Transverse colon (tissue), 4 donors: ENCODE data around the gene PC. TPM values are rescaled to one million over a fixed set of nuclear protein-coding genes. Genes with fewer than 3 reads are reported as not detected.

ENCODE experiments used
- DNase-seq: peaks from one replicate; pipeline ENCODE4 v3.0.0-alpha.2; 2019
- H3K27ac ChIP-seq, 4 donors: fragments of 200-600 bp; sonication (generic); 2 replicates each; pipeline ENCODE4 v1.5.1; 2016 to 2018; ENCODE audit warnings: inconsistent platforms in 4 of 4
- H3K27me3 ChIP-seq: fragments of 200-600 bp; sonication (generic); 2 replicates; pipeline ENCODE4 v1.5.1; 2017; ENCODE audit warnings: inconsistent platforms
- H3K36me3 ChIP-seq, 4 donors: fragments of 200-600 bp; sonication (generic); 2 replicates each; pipeline ENCODE4 v1.5.1; 2017 to 2019; ENCODE audit warnings: inconsistent platforms in 4 of 4
- H3K4me1 ChIP-seq, 4 donors: fragments of 200-600 bp; sonication (generic); 2 replicates each; pipeline ENCODE4 v1.5.1; 2017 to 2020; ENCODE audit warnings: inconsistent platforms in 4 of 4
- H3K4me3 ChIP-seq, 4 donors: fragments of 200-600 bp; sonication (generic); 1 replicate in 1 of 4; 2 replicates in 3 of 4; pipeline versions ENCODE4 v1.5.1 to v1.6.1; 2017 to 2019; ENCODE audit warnings: inconsistent platforms in 4 of 4
- H3K9me3 ChIP-seq, 2 donors: fragments of 200-600 bp; sonication (generic); 2 replicates each; pipeline ENCODE4 v1.5.1; 2017 to 2019; ENCODE audit warnings: inconsistent platforms in 2 of 2
- CTCF ChIP-seq, 5 experiments: fragments of 200-600 bp in 3 of 5; fragments of 450-650 bp in 2 of 5; sonication (generic) in 3 of 5; IDR thresholded peaks; 1 replicate in 2 of 5; 2 replicates in 3 of 5; pipeline ENCODE4 v1.5.1; 2016 to 2017; ENCODE audit warnings: antibody characterized with exemption in 5 of 5, inconsistent platforms in 3 of 5, mild to moderate bottlenecking in 2 of 5, moderate library complexity in 1 of 5
- EP300 ChIP-seq: sonication (generic); formaldehyde crosslinking; IDR thresholded peaks from one replicate; pipeline ENCODE4 v1.6.1; 2017; ENCODE audit warnings: antibody characterized with exemption, low read depth
- POLR2A ChIP-seq: fragments of 450-650 bp; IDR thresholded peaks from one replicate; pipeline ENCODE4 v1.6.1; 2016; ENCODE audit warnings: antibody characterized with exemption, mild to moderate bottlenecking, moderate library complexity
- POLR2AphosphoS5 ChIP-seq, 3 donors: sonication (generic); formaldehyde crosslinking; IDR thresholded peaks; one replicate each; pipeline ENCODE4 v1.6.1; 2016; ENCODE audit warnings: antibody characterized with exemption in 3 of 3
- WGBS, 2 donors: methylation state at CpG; one replicate each; pipeline ENCODE4 v1.1.5; 2018; ENCODE audit warnings: low coverage in 1 of 2; 5-methylcytosine and 5-hydroxymethylcytosine counted together
- in situ Hi-C, 4 donors: fragments of 200-750 bp; cut with MboI; loops; one replicate each; pipeline versions ENCODE4 v1.15.0 to v1.15.1; 2017; ENCODE audit warnings: low sequenced_read_pairs in 3 of 4, low pct_ligation_motif_present in 1 of 4, low pct_unique_long_range_greater_than_20kb in 1 of 4
- intact Hi-C: fragments of 100-400 bp; cut with DNase I; formaldehyde crosslinking; loops from one replicate; pipeline ENCODE4 v1.15.1; 2023; ENCODE audit warnings: low total_unique reads
- total RNA-seq, 4 donors: library from RNA; depleted of rRNA; stranded (reverse); fragments of >200 nt; gene quantifications; one replicate each; pipeline ENCODE4 v1.1.0, GENCODE V29; 2016

The PC gene
- total RNA-seq, 4 donors from 2014 or later: 14.9 to 246 (median 38.1) TPM

GRCh38 chr11:66924272-66924671, 33.9 kb downstream of the PC start:
- in situ Hi-C loops: no loop called here
- WGBS, 2 donors: 100% methylated on average over 1 of the region's 1 CpG

GRCh38 chr11:66922551-66922950, 35.6 kb downstream of the PC start:
- no peak for DNase-seq
- Histone ChIP-seq H3K27me3 (no peaks in the 10 kb centered on the region), H3K9me3 (no peaks in the 10 kb centered on the region), H3K4me1 (no peaks in the 10 kb centered on the region), H3K4me3 (no peak overlapping the region), H3K27ac (no peak overlapping the region), H3K36me3 (no peaks in the 10 kb centered on the region)
- intact Hi-C loops: no loop called here
- in situ Hi-C loops: no loop called here
- no peak for TF ChIP-seq POLR2AphosphoS5 (IDR thresholded peaks at IDR 0.05)
- TF ChIP-seq POLR2A: no peak
- no peak for TF ChIP-seq EP300
- no peak for TF ChIP-seq CTCF (IDR thresholded peaks at IDR 0.05)

More at GRCh38 chr11:66924272-66924671, 33.9 kb downstream of the PC start:
- no peak for DNase-seq
- no peaks in the 10 kb centered on the region for H3K9me3 ChIP-seq
- H3K27me3 ChIP-seq: no peaks in the 10 kb centered on the region
- intact Hi-C loops: no loop called here
- H3K4me1 ChIP-seq: no peaks in the 10 kb centered on the region
- no peaks in the 10 kb centered on the region for H3K36me3 ChIP-seq
- H3K4me3 ChIP-seq: no peak overlapping the region
- no peak overlapping the region for H3K27ac ChIP-seq
- TF ChIP-seq EP300 (no peak), CTCF (IDR thresholded peaks at IDR 0.05) (no peak), POLR2A (no peak)

- Histone ChIP-seq H3K9me3 (no peaks in the 10 kb centered on the region), H3K27me3 (no peaks in the 10 kb centered on the region), H3K4me1 (peaks cover 0 to under 1% (median 0%) of the 10 kb centered on the region in 4 donors), H3K4me3 (no peak overlapping the region), H3K36me3 (no peaks in the 10 kb centered on the region), H3K27ac (no peak overlapping the region)
- in situ Hi-C loops: no loop called here
- no peak for DNase-seq
- WGBS, 2 donors: 76 to 81% methylated on average over 6 to 18 of the region's 18 CpGs
- no peak for TF ChIP-seq EP300
- TF ChIP-seq POLR2AphosphoS5 (IDR thresholded peaks at IDR 0.05): no peak
- TF ChIP-seq POLR2A: no peak
- no peak for TF ChIP-seq CTCF (IDR thresholded peaks at IDR 0.05)
- intact Hi-C loops: no loop called here
Measured at GRCh38 chr11:66920978-66921784, 37.0 kb downstream of the PC start.

- DNase-seq: no peak
- no peaks in the 10 kb centered on the region for H3K9me3 ChIP-seq
- no peak overlapping the region for H3K27ac ChIP-seq
- no peak overlapping the region for H3K4me3 ChIP-seq
- H3K4me1 ChIP-seq: peaks cover 0 to 10% (median 7%) of the 10 kb centered on the region in 4 donors
- no peaks in the 10 kb centered on the region for H3K36me3 ChIP-seq
- intact Hi-C loops (no loop called here), in situ Hi-C loops (no loop called here)
- no peaks in the 10 kb centered on the region for H3K27me3 ChIP-seq
- TF ChIP-seq POLR2AphosphoS5 (IDR thresholded peaks at IDR 0.05) (no peak), EP300 (no peak), CTCF (IDR thresholded peaks at IDR 0.05) (no peak), POLR2A (no peak)
- WGBS, 2 donors: 73 to 78% methylated on average over 5 to 6 of the region's 6 CpGs
Measured at GRCh38 chr11:66919923-66920322, 38.3 kb downstream of the PC start.
